Measurements from ENCODE around the gene SF3A2.

DNA sequence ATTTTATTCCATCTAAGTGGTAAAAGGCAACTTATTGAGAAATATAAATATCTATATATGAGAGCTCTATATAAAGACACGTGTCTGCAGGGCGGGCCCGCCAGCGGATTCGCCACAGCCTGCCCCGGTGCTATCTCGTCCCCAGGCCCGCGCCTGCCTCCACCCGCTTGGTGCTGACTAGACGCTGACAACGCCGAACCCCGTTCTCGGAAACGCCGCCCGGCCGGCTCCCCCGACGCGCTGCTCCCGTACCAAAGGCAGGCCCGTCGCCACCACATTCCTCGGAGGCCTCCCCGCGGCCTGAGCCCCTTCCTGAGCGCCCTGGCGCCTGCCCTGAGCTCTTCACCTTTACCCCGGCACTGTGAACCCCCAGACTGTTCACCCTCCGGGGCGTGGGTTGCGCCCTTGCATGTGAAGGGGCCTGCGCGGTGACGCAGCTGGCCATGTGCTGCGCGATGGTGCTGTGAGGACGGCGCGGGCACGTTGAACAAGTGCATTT, 6.5 kb upstream of the SF3A2 start:
- TF ChIP-seq ESRRG (CRISPR knock-in tag; IDR thresholded peaks at IDR 0.05) (no peak), GLIS3 (CRISPR knock-in tag; IDR thresholded peaks at IDR 0.05) (no peak), TOX (CRISPR knock-in tag; IDR thresholded peaks at IDR 0.05; ENCODE audit: borderline replicate concordance) (no peak), ZFP3 (CRISPR knock-in tag; IDR thresholded peaks at IDR 0.05) (no peak), OSR1 (CRISPR knock-in tag; IDR thresholded peaks at IDR 0.05) (no peak), ISL1 (CRISPR knock-in tag; IDR thresholded peaks at IDR 0.05) (no peak), ZFP30 (CRISPR knock-in tag; IDR thresholded peaks at IDR 0.05) (no peak), ZNF565 (CRISPR knock-in tag; conservative IDR thresholded peaks at IDR 0.05; ENCODE audit: low read depth) (no peak)
- TF ChIP-seq, protein P1, sequence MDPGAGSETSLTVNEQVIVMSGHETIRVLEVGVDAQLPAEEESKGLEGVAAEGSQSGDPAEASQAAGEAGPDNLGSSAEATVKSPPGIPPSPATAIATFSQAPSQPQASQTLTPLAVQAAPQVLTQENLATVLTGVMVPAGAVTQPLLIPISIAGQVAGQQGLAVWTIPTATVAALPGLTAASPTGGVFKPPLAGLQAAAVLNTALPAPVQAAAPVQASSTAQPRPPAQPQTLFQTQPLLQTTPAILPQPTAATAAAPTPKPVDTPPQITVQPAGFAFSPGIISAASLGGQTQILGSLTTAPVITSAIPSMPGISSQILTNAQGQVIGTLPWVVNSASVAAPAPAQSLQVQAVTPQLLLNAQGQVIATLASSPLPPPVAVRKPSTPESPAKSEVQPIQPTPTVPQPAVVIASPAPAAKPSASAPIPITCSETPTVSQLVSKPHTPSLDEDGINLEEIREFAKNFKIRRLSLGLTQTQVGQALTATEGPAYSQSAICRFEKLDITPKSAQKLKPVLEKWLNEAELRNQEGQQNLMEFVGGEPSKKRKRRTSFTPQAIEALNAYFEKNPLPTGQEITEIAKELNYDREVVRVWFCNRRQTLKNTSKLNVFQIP (CRISPR knock-in tag; IDR thresholded peaks at IDR 0.05; ENCODE audit: borderline replicate concordance, low read depth), result no peak
- TF ChIP-seq, protein P2, sequence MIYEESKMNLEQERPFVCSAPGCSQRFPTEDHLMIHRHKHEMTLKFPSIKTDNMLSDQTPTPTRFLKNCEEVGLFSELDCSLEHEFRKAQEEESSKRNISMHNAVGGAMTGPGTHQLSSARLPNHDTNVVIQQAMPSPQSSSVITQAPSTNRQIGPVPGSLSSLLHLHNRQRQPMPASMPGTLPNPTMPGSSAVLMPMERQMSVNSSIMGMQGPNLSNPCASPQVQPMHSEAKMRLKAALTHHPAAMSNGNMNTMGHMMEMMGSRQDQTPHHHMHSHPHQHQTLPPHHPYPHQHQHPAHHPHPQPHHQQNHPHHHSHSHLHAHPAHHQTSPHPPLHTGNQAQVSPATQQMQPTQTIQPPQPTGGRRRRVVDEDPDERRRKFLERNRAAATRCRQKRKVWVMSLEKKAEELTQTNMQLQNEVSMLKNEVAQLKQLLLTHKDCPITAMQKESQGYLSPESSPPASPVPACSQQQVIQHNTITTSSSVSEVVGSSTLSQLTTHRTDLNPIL (CRISPR knock-in tag; IDR thresholded peaks at IDR 0.05; ENCODE audit: low read depth), result no peak
- TF ChIP-seq, protein P3, sequence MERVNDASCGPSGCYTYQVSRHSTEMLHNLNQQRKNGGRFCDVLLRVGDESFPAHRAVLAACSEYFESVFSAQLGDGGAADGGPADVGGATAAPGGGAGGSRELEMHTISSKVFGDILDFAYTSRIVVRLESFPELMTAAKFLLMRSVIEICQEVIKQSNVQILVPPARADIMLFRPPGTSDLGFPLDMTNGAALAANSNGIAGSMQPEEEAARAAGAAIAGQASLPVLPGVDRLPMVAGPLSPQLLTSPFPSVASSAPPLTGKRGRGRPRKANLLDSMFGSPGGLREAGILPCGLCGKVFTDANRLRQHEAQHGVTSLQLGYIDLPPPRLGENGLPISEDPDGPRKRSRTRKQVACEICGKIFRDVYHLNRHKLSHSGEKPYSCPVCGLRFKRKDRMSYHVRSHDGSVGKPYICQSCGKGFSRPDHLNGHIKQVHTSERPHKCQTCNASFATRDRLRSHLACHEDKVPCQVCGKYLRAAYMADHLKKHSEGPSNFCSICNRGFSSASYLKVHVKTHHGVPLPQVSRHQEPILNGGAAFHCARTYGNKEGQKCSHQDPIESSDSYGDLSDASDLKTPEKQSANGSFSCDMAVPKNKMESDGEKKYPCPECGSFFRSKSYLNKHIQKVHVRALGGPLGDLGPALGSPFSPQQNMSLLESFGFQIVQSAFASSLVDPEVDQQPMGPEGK (CRISPR knock-in tag; IDR thresholded peaks at IDR 0.05; ENCODE audit: borderline replicate concordance), result no peak
